Sciatic nerve (tissue), 2 donors: ENCODE results near the gene ATP7B. TPM values are rescaled to one million over a fixed set of nuclear protein-coding genes. Genes with fewer than 3 reads are reported as not detected.
"Not testable (repeated sequence)": the region's sequence is repeated elsewhere in the genome, so short reads cannot be mapped to it uniquely, and the experiment has no call there.

ENCODE experiments used
- ATAC-seq: fragments of 200-7000 bp; cut with Tn5 transposase; one replicate; pipeline ENCODE4 v1.9.1; 2020; ENCODE audit warnings: mild to moderate bottlenecking, moderate library complexity
- DNase-seq: peaks from one replicate; pipeline ENCODE4 v3.0.0-alpha.2; 2020; ENCODE audit warnings: low spot score
- intact Hi-C: fragments of 100-400 bp; cut with DNase I; formaldehyde crosslinking; loops from one replicate; pipeline ENCODE4 v1.14.2; 2022
- total RNA-seq: library from RNA; stranded (reverse); fragmentation: NEBNext Ultra II Directional; extraction: Animal tissue kit (Norgen Biotek cat#: 25700); gene quantifications from one replicate; pipeline ENCODE4 v1.2.1, GENCODE V29; 2021
- donor health status: DM: no; HTN: no; CAD: no.
- donor health status: DM: no; HTN: no; CAD: no.

Gene ATP7B
- total RNA-seq, 1 donor from 2014 or later: 11.5 TPM

DNA sequence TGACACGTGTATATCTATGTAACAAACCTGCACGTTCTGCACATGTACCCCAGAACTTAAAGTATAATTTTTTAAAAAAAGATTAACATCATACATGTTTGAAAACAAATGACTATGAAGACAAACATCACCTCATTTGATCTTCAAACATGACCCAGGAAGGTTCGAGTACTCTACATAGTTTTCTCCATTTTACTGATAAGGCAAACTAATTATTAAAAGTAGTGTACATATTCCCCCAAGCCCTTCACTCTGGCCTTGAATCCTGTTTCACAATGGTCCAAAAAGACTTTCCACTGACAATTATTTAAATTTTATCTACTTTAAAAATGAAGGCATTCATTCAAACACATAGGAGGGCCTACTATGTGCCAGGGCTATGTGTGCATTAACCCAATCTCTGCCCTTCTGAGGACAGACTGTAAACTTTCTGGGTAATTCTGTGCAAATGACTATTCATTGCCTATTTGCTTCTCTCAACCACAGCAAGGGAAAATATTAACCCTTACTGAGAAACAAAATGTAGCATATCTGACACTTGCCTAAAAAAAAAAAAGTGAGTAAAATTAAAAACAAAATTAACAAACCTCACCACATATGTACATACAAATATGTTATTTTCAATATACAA is 22.1 kb downstream of the ATP7B start:
- intact Hi-C loops: no loop called here
- DNase-seq (no peak), ATAC-seq (no peak)

DNA sequence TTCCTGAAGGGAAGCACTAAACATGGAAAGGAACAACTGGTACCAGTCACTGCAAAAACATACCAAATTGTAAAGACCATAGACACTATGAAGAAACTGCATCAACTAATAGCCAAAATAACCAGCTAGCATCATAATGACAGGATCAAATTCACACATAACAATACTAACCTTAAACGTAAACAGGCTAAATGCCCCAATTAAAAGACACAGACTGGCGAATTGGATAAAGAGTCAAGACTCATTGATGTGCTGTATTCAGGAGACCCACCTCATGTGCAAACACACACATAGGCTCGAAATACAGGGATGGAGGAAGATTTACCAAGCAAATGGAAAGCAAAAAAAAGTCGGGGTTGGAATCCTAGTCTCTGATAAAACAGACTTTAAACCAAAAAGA is 26.3 kb downstream of the ATP7B start:
- DNase-seq, ATAC-seq, intact Hi-C loops: not testable (repeated sequence)

DNA sequence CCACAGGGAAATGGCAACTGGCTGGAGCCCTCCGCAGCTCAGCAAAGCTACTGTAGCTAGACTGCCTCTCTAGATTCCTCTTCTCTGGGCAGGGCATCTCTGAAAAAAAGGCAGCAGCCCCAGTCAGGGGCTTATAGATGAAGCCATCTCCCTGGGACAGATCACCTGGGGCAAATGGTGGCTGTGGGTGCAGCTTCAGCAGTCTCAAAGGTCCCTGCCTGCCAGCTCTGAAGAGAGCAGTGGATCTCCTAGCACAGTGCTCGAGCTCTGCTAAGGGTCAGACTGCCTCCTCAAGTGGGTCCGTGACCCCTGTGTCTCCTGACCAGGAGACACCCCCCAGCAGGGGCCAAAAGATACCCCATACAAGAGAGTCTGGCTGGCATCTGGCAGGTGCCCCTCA is 28.0 kb downstream of the ATP7B start:
- ATAC-seq, DNase-seq, intact Hi-C loops: not testable (repeated sequence)

DNA sequence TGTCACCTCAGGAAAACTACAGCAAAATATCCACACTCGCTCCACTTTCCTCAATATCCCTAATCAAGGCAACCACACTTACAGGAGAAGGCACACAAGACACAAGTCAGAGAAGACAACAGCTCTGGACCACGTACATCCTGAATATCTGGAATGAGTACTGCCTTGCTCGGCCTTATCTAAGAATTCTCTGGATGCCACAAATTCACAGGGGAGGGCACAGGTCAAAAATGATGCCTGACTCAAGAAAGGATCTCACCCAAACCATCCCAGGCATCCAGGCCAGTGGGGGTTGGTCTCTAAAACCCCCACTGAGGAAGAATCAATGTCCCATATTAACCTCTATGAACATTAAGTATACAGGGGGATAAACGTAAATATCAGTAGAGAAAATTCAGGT is 29.9 kb downstream of the ATP7B start:
- intact Hi-C loops: no loop called here
- no peak for DNase-seq
- no peak for ATAC-seq

DNA sequence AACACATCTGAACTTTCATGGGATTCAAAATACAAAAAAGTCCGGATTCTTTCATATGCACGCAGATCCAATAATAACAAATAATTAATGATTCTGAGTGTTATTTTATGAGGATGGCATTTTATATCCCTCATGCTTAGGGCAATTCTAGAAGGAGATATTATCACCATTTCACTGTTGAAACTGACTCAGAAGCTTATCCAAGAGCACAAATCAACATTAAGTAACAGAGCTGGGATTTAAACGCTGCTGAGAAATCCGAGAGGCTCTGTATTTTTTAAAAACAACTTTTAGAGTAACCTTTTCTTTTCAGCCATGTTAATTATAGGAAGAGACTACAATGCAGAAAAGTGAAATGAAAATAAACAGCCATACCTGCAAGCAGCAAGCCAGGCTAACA is 30.3 kb downstream of the ATP7B start:
- no peak for DNase-seq
- ATAC-seq: no peak
- intact Hi-C loops: no loop called here

DNA sequence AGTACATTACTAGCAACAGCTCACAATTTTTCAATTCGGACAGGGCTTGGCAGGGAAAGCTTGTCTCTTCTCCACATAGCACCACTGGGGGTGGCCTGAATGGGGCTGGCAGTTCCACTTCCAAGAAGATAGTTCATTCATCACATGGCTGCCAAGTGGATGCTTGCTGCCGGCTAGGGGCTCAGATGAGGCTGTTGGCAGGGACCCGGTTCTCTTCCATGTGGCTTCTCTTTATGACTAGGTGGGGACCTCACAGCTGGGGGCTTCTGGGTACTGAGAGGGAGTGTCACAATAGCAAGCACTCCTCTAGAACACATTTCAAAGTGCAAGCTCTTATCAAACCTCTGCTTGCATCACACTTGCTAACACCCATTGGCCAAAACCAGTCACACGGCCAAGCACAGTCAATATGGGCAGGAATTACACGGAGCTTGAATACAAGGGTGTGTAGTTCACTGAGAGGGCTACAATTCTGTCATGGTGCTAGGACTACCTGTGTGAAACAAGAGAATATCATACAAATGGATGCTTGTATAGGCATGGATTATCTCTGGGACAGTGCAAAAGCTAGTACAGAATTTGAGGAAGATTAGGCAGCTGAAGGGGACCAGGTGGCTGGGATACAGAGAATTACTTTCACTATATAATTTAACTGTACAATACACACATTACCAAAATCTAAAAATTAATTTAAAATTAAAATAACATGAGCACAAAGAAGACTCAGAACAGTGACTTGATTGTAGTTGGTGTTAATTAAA is 32.3 kb downstream of the ATP7B start:
- ATAC-seq: no peak
- intact Hi-C loops: no loop called here
- DNase-seq: no peak

DNA sequence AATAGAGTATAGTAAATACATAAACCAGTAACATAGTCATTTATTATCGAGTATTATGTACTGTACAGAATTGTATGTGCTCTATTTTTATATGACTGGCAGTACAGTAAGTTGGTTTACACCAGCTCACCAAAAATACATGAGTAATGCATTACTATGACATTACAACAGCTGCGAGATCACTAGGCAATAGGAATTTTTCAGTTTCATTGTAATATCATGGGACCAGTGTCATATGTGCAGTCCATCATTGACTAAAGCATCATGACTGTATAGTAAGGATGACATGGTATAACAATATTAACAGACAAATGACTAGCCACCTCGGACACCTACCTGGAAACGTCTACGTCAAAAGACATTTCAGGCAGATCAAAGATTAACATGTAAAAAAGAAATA is 33.6 kb downstream of the ATP7B start:
- DNase-seq (no peak), ATAC-seq (no peak)
- intact Hi-C loops: no loop called here

DNA sequence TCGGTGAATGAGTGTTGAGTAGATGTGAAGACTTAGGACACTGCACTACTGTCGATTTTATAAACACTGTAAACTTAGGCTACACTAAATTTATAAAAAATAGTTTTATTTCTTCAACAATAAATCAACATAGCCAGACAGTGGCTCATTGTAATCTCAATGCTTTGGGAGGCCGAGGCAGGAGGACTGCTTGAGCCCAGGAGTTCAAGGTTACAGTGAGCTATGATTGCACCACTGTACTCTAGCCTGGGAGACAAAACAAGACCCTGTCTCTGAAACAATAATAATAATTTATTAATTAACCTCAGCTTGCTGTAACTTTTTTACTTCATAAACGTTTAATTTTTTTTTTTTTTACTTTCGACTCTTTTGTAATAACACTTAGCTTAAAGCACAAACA is 34.4 kb downstream of the ATP7B start:
- intact Hi-C loops: no loop called here
- DNase-seq (no peak), ATAC-seq (no peak)

DNA sequence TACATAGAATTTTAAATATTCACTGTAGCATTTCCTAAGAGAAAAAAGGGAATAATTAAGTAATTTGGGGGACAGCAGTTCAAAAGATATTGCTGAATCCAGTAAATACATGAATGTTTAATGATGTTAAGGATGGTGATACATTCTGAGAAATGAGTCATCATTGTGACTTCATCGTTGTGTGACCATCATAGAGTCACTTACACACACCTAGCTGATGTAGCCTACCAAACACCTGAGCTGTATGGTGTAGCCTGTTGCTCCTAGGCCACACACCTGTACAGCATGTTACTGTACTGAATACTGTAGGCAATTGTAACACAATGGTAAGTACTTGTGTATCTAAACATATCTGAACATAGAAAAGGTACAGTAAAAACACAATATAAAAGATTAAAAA is 34.8 kb downstream of the ATP7B start:
- intact Hi-C loops: no loop called here
- no peak for DNase-seq
- no peak for ATAC-seq

DNA sequence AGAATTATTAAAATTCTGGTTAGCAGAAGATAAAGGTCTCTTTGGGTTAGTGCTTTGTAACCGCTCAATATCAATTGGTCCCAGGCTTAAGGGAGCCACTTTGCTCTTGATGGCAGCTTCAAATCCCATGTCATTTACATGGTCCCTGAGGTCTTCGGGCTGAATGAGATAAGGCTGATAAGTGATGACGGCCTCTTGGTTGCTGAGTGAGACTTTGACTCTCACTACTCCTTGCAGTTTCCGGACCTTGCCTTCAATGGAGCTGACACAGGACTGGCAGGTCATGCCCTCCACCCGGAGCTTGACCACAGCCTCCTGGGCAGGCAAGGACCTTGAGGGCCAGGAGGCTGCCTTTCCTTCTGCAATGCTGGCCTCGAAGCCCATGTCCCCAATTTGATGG is 36.8 kb downstream of the ATP7B start:
- intact Hi-C loops: no loop called here
- DNase-seq: no peak
- ATAC-seq: no peak

DNA sequence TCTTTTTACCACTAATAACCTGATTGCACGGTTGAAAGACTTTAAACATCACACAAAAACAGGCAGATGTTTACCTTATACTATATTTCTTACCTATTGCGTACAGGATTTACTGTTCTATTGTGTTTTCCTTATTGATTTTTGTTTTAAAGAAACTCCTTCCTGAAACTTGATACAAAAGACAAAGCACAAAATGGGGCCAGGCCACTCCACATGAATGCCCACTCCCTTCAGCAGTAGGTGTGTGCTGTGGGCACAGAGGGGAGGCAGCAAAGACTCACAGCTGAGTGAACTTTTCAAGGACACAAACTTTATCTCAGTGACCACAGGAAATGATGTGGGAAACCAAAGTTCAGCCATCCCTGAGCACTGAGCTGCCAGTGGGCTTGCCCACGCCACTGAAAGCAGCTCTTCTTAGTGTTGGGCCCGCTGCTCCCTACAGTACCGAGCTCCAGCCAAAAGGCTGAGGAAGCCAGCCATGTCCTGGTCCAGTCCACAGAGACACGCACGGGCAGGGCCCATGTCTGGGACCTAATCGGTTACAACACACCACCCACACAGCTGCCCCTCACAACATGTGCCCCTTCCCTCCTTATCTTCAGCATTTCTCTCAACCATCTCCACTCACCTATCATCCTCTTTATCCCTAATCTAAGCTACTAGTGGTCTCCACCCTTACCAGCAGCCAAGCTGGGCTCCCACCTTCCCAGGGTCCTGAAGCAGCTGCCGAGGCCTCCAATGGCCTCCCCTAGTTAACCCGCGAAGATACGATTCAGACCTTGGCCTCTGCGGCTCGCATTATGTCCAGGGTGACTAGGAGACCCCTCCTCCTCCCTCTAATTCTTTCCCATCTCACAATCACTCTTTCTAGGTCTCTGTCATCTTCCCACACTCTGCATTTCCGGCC is 39.5 kb downstream of the ATP7B start:
- ATAC-seq: no peak
- no peak for DNase-seq
- intact Hi-C loops: no loop called here

DNA sequence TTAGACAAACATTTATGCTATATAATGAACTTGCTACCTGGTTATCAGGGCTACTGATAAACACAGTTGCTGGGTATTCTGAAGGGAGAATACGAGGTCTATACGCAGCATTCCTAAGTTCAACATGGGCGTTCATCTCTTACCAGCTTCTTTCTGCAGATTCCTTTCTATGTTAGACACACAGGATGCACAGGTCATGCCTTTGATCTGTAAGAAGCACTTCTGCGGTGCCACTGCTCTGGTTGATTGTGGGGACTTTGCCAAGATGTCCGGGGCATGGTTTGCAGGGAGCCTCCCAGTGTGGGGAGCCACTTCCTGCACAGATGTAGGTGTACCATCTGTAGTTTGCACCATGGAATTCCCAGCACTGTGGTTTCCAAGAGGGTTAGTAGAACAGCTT is 40.9 kb downstream of the ATP7B start:
- ATAC-seq: no peak
- DNase-seq: no peak
- intact Hi-C loops: no loop called here

DNA sequence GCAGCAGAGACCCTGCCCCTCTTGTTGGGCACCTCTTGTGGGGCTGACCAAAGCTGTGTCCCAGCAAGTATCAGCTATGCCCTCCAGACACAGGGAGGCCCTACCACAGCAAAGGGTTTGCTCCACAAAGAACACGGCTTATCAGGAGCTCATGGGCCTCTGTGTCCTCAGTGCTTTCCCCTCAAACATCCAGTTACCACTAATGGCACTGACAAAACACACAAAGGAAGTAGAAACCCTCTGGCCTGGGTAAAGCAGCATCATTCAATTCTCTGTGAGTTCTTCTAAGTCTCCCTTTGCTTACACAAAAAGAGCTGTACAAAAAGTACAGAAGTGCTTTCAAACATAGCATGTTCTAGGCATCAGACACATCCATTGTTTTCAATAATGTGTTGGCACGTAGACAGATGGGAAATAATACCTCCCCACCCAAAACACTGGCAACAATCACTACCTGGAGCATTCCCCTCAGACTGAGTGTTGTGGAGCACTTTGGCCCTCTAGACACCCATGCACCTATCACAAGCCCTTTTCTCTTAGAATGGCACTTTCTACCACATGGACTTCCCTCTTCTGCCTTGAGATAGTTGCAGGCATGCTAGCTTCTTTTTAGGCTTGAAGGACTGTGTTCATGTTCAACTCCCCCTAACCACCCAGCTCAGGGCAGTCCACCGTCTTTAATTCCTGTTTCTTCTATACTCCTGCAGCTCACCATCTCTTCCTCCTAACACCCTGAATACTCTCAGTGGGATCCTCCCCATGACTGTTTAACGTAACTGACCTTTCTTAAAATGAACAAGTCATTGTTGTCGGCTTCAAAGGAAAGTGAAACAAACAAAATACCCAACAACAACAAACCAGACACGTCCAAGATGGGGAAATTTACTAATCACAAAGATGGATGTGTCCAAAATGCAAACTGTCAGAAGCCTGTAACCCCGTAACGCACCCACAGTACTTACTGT is 43.5 kb downstream of the ATP7B start:
- intact Hi-C loops: no loop called here
- ATAC-seq: no peak
- DNase-seq: no peak

DNA sequence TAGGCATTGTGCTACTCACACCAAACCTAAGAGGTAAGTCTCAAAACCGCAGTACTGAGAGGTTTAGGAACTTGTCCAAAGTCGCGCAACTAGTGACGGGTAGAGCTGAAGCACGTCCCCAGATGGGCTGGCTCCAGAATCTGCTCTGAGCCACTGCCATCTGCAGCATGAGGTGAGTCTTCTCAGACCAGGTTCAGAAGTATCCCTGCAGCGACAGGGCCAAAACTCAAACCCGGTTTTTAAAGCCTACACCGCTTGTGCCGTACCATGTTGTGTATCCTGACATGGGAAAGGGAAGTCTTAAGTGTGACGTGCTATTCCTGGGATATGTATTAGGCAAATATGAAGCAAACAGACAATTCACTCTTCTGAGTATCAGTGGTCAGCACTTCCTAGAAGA is 45.1 kb downstream of the ATP7B start:
- DNase-seq (no peak), ATAC-seq (no peak)
- intact Hi-C loops: no loop called here

DNA sequence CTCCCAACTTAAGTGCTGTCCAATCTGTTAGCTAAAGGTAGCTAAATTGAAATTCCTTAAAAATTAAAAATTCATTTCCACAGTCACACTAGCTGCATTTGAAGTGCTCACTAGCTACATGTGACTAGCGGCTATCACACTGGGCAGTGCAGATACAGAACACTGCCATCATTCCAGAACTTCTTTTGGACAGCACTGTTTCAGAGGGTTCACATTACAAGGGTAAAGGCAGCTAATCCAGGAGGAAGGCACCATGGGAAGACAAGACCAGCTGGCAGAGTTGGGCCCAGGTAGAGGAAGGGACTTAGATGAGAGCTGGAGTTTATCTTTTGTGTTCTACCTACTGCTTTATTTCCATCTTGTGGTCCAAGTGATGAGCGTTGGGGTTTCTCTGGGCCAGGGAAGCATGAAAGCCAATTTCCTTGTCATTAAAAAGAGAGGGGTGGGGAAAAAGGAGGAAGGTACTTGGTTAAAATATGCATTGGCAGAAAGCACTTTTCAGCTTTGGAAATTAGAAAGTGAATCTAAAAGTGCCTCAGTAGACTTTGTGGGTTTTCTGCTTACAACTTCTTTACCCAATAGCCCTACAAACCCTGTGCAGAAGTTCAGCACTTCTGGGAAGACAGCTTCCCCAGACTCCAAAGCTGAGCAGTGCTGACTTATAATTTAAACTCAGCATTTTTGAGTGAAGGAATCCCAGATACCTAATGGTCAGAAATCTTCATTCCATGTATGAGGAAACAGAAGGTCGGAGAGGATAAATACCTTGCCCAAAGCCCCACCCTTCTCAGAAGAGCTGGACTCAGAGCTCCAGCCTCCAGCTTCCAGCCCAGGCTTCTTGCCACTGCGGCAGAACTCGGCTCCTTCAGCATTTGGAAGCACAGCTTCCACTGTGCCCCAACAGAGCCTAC is 49.5 kb downstream of the ATP7B start:
- intact Hi-C loops: no loop called here
- ATAC-seq: no peak

DNA sequence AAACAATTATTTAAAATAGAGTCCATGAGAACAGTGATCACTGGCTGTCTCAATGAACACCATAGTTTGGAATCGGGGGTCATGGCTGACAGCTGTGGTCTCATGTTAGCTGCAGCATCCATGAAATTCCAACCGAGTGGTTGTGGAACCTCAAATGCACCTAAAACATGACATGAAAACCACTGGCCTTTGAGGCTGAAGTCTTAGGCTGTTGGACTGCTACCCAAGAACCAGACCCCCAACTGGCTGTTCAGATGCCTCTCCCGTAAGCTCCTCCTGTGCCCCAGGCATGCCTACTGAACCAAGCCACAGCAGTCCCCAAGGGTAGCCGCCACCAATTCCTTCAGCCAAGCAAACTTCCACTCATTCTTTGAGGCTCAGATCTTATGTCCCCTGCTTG is 50.5 kb downstream of the ATP7B start:
- ATAC-seq (no peak), DNase-seq (no peak)
- intact Hi-C loops: no loop called here

More for the DNA sequence above, 49.5 kb downstream of the ATP7B start:
- no peak for DNase-seq

DNA sequence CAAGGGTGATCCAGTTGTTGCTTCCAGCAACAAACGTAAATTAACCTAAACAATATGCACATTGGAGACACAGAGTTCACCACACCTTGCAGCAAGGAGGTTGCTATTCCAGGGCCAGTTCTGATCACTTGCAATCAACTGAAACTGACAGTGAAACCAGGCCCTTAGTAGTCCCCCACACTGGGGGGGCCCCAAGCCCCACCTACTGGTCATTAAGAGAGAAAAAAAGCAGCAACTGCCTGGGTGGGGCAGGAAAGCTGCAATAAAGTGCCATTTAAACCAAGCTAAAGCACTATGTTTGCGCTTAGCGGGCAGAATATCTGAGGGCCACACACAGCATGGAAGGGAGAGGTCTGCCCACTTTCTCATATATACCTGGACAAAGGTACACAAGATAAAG is 51.5 kb downstream of the ATP7B start:
- DNase-seq: no peak
- intact Hi-C loops: no loop called here
- ATAC-seq: no peak

DNA sequence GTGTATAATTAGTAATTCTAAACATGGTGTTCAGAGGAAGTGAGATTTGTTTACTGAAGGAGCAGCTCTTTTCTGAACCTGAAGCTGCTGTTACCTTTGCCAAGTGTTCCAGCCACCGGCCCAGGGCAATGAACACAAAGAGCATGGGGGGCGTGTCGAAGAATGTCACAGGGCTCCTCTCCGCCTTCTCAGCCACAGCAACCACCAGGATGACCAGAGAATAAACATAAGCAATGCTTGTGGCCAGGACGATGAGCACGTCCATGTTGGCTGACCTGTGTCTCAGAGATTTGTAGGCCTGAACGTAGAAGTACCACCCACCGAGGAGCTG is 53.1 kb downstream of the ATP7B start:
- ATAC-seq (no peak), DNase-seq (no peak)
- intact Hi-C loops: no loop called here
